NCI-H524 (cell line): ENCODE data around the gene SLC29A2.
A peak's percentile ranks its signal among the peaks of the same experiment; 100 is the strongest.
"Not testable (repeated sequence)": the region's sequence is repeated elsewhere in the genome, so short reads cannot be mapped to it uniquely, and the experiment has no call there.

Source experiments
- DNase-seq, 2 experiments: peaks; one replicate each; lab custom pipeline; 2025; lab: John Stamatoyannopoulos, UW

SLC29A2 gene

GRCh38 chr11:66333896-66334604 is 37.5 kb downstream of the SLC29A2 start:
- DNase-seq = no peak

- no peak for DNase-seq
Measured at GRCh38 chr11:66333220-66333877, 38.2 kb downstream of the SLC29A2 start.

- DNase-seq = no peak
Measured at GRCh38 chr11:66332371-66333219, 39.0 kb downstream of the SLC29A2 start.

- no peak for DNase-seq
Measured at GRCh38 chr11:66331542-66332370, 39.8 kb downstream of the SLC29A2 start.

GRCh38 chr11:66330931-66331330 is 40.6 kb downstream of the SLC29A2 start:
- no peak for DNase-seq

GRCh38 chr11:66329165-66329673 is 42.3 kb downstream of the SLC29A2 start:
- DNase-seq = no peak

- peak; percentile 23 to 72 for DNase-seq
Measured at GRCh38 chr11:66328302-66329144, 43.0 kb downstream of the SLC29A2 start.

GRCh38 chr11:66328031-66328301 is 43.6 kb downstream of the SLC29A2 start:
- DNase-seq = no peak

- no peak for DNase-seq
Measured at GRCh38 chr11:66327171-66328030, 44.2 kb downstream of the SLC29A2 start.

- no peak for DNase-seq
Measured at GRCh38 chr11:66326261-66327111, 45.1 kb downstream of the SLC29A2 start.

- peak; percentile 75 to 90 for DNase-seq
Measured at GRCh38 chr11:66325263-66325671, 46.3 kb downstream of the SLC29A2 start.

- DNase-seq = no peak
Measured at GRCh38 chr11:66324664-66325063, 46.9 kb downstream of the SLC29A2 start.

- DNase-seq = no peak
Measured at GRCh38 chr11:66323684-66324083, 47.9 kb downstream of the SLC29A2 start.

GRCh38 chr11:66322732-66323427 is 48.7 kb downstream of the SLC29A2 start:
- no peak for DNase-seq

- DNase-seq = no peak
Measured at GRCh38 chr11:66321606-66322005, 50.0 kb downstream of the SLC29A2 start.

- not testable (repeated sequence) for DNase-seq
Measured at GRCh38 chr11:66320748-66321147, 50.8 kb downstream of the SLC29A2 start.

GRCh38 chr11:66320289-66320688 is 51.3 kb downstream of the SLC29A2 start:
- not testable (repeated sequence) for DNase-seq

GRCh38 chr11:66318600-66318970 is 53.0 kb downstream of the SLC29A2 start:
- no peak for DNase-seq
